ENCODE results near the gene SLC35B4. TPM values are rescaled to one million over a fixed set of nuclear protein-coding genes. Genes with fewer than 3 reads are reported as not detected.
A peak's percentile ranks its signal among the peaks of the same experiment; 100 is the strongest.

Gene SLC35B4
- total RNA-seq, 1 experiment from 2014 or later: 18.6 TPM

- no peaks in the 10 kb centered on the region for H3K9me3 Mint-ChIP-seq (ENCODE audit: unreplicated experiment)
- CTCF ChIA-PET: interaction anchor here (1.0 to 1.1 kb wide), 2 partner anchors 11 to 32 kb away, joined by 4 to 5 read pairs; no protein-coding TSS in a partner anchor
- POLR2A ChIA-PET: interaction anchor here (0.9 to 2.6 kb wide), 4 partner anchors 9 to 235 kb away, joined by 5 to 12 read pairs (median 7); partner anchors contain the start of gene SLC35B4
- H3K27ac Mint-ChIP-seq (ENCODE audit: low read depth, unreplicated experiment): peak overlapping the region; percentile 88
- intact Hi-C loops (cut with micrococcal nuclease): loop anchor here (2.0 kb wide), 2 partner anchors 48 to 56 kb away; partner anchors contain the start of gene SLC35B4
- no peak overlapping the region for H3K4me3 Mint-ChIP-seq (ENCODE audit: unreplicated experiment)
- H3K36me3 Mint-ChIP-seq (ENCODE audit: insufficient read depth, unreplicated experiment): no peaks in the 10 kb centered on the region
- DNase-seq (ENCODE audit: unreplicated experiment): peak; percentile 92
- no TSS peak for BruUV-seq (replicated peaks)
- no peak for TF ChIP-seq CTCF (IDR thresholded peaks at IDR 0.05; ENCODE audit: unreplicated experiment)
- H3K4me1 Mint-ChIP-seq (ENCODE audit: insufficient read depth, unreplicated experiment): peaks cover 54% of the 10 kb centered on the region
- H3K27me3 Mint-ChIP-seq (ENCODE audit: insufficient read depth, unreplicated experiment): no peaks in the 10 kb centered on the region
Measured at GRCh38 chr7:134364619-134365037, 47.9 kb upstream of the SLC35B4 start.

- CTCF ChIA-PET: interaction anchor here (0.6 to 1.6 kb wide), 2 partner anchors 58 to 1213 kb away, joined by 3 to 4 read pairs; no protein-coding TSS in a partner anchor
- POLR2A ChIA-PET: no interaction called here
- no peaks in the 10 kb centered on the region for H3K27me3 Mint-ChIP-seq (ENCODE audit: insufficient read depth, unreplicated experiment)
- H3K27ac Mint-ChIP-seq (ENCODE audit: low read depth, unreplicated experiment): peak overlapping the region; percentile 88
- intact Hi-C loops (cut with micrococcal nuclease): no loop called here
- BruUV-seq (replicated peaks): no TSS peak
- no peaks in the 10 kb centered on the region for H3K9me3 Mint-ChIP-seq (ENCODE audit: unreplicated experiment)
- H3K4me1 Mint-ChIP-seq (ENCODE audit: insufficient read depth, unreplicated experiment): peaks cover 41% of the 10 kb centered on the region
- no peak for TF ChIP-seq CTCF (IDR thresholded peaks at IDR 0.05; ENCODE audit: unreplicated experiment)
- no peaks in the 10 kb centered on the region for H3K36me3 Mint-ChIP-seq (ENCODE audit: insufficient read depth, unreplicated experiment)
- H3K4me3 Mint-ChIP-seq (ENCODE audit: unreplicated experiment): no peak overlapping the region
- peak; percentile 89 for DNase-seq (ENCODE audit: unreplicated experiment)
Measured at GRCh38 chr7:134362587-134363483, 46.1 kb upstream of the SLC35B4 start.

GRCh38 chr7:134359787-134360432, 43.2 kb upstream of the SLC35B4 start:
- TF ChIP-seq CTCF (IDR thresholded peaks at IDR 0.05; ENCODE audit: unreplicated experiment): no peak
- CTCF ChIA-PET: interaction anchor here (1.2 kb wide), 2 partner anchors 9 to 12 kb away, joined by 4 read pairs; no protein-coding TSS in a partner anchor
- intact Hi-C loops (cut with micrococcal nuclease): no loop called here
- Mint-ChIP-seq H3K4me3 (ENCODE audit: unreplicated experiment) (no peak overlapping the region), H3K9me3 (ENCODE audit: unreplicated experiment) (no peaks in the 10 kb centered on the region), H3K36me3 (ENCODE audit: insufficient read depth, unreplicated experiment) (no peaks in the 10 kb centered on the region), H3K4me1 (ENCODE audit: insufficient read depth, unreplicated experiment) (peaks cover 33% of the 10 kb centered on the region), H3K27me3 (ENCODE audit: insufficient read depth, unreplicated experiment) (no peaks in the 10 kb centered on the region), H3K27ac (ENCODE audit: low read depth, unreplicated experiment) (no peak overlapping the region)
- POLR2A ChIA-PET: interaction anchor here (1.0 kb wide), 1 partner anchor 44 kb away, joined by 3 read pairs; no protein-coding TSS in a partner anchor
- no peak for DNase-seq (ENCODE audit: unreplicated experiment)
- no TSS peak for BruUV-seq (replicated peaks)

GRCh38 chr7:134357486-134357885, 40.8 kb upstream of the SLC35B4 start:
- Mint-ChIP-seq H3K4me3 (ENCODE audit: unreplicated experiment) (no peak overlapping the region), H3K36me3 (ENCODE audit: insufficient read depth, unreplicated experiment) (no peaks in the 10 kb centered on the region), H3K4me1 (ENCODE audit: insufficient read depth, unreplicated experiment) (peaks cover 12% of the 10 kb centered on the region), H3K27ac (ENCODE audit: low read depth, unreplicated experiment) (no peak overlapping the region), H3K27me3 (ENCODE audit: insufficient read depth, unreplicated experiment) (no peaks in the 10 kb centered on the region), H3K9me3 (ENCODE audit: unreplicated experiment) (no peaks in the 10 kb centered on the region)
- DNase-seq (ENCODE audit: unreplicated experiment): no peak
- POLR2A ChIA-PET: interaction anchor here (0.5 to 1.0 kb wide), 3 partner anchors 9 to 824 kb away, joined by 3 to 4 read pairs (median 3); partner anchors contain the start of gene SLC35B4
- intact Hi-C loops (cut with micrococcal nuclease): no loop called here
- no TSS peak for BruUV-seq (replicated peaks)
- CTCF ChIA-PET: interaction anchor here (0.6 to 2.6 kb wide), 23 partner anchors 8 to 1340 kb away, joined by 3 to 11 read pairs (median 5); partner anchors contain the start of gene SLC35B4
- TF ChIP-seq CTCF (IDR thresholded peaks at IDR 0.05; ENCODE audit: unreplicated experiment): no peak

Data from MCF 10A (cell line).